CD4-positive, CD25-positive, alpha-beta regulatory T cell (primary cell): ENCODE results near the gene FAM124A. TPM values are rescaled to one million over a fixed set of nuclear protein-coding genes. Genes with fewer than 3 reads are reported as not detected.
A peak's percentile ranks its signal among the peaks of the same experiment; 100 is the strongest.

ENCODE experiments used
- ATAC-seq, 2 donors: fragments of 150-1000 bp; cut with Tn5 transposase; one replicate each; pipeline ENCODE4 v1.10.0; 2021; ENCODE audit warnings: low read depth in 2 of 2, moderate number of reproducible peaks in 2 of 2, moderate library complexity in 1 of 2
- DNase-seq, 3 donors: peaks; one replicate each; pipeline versions ENCODE4 v3.0.0 to v3.0.0-alpha.2; 2012 to 2022; ENCODE audit warnings: mixed read lengths in 1 of 3
- H3K27ac ChIP-seq: one replicate; pipeline ENCODE4 v1.7.0; 2013; ENCODE audit warnings: mild to moderate bottlenecking, low read length; ENCODE audit not compliant: insufficient read depth, poor library complexity, severe bottlenecking
- H3K27me3 ChIP-seq: one replicate; pipeline ENCODE4 v1.7.0; 2013; ENCODE audit warnings: low read length; ENCODE audit not compliant: control insufficient read depth, insufficient read depth
- H3K36me3 ChIP-seq: one replicate; pipeline ENCODE4 v1.7.0; 2013; ENCODE audit warnings: mild to moderate bottlenecking, low read length, moderate library complexity; ENCODE audit not compliant: control insufficient read depth, insufficient read depth
- H3K4me1 ChIP-seq: 2 replicates; pipeline ENCODE4 v1.7.0; 2013; ENCODE audit warnings: mild to moderate bottlenecking, low read length; ENCODE audit not compliant: insufficient read depth, control insufficient read depth, poor library complexity, severe bottlenecking
- H3K4me3 ChIP-seq: one replicate; pipeline ENCODE4 v1.7.0; 2013; ENCODE audit warnings: low read depth, mild to moderate bottlenecking, low read length, moderate library complexity
- H3K9me3 ChIP-seq, 2 experiments: 1 replicate in 1 of 2; 2 replicates in 1 of 2; pipeline ENCODE4 v1.7.0; 2013; ENCODE audit warnings: low read length in 2 of 2, mild to moderate bottlenecking in 1 of 2, moderate library complexity in 1 of 2; ENCODE audit not compliant: control insufficient read depth in 2 of 2
- H3K27ac Mint-ChIP-seq, 3 donors: one replicate each; pipeline ENCODE4 v1.8.0; 2020 to 2022; ENCODE audit warnings: mild to moderate bottlenecking in 3 of 3, mixed read lengths in 3 of 3, moderate library complexity in 2 of 3
- H3K27me3 Mint-ChIP-seq: one replicate; pipeline ENCODE4 v1.8.0; 2022; ENCODE audit warnings: mild to moderate bottlenecking, mixed read lengths
- H3K36me3 Mint-ChIP-seq: one replicate; pipeline ENCODE4 v1.8.0; 2020; ENCODE audit warnings: mixed read lengths
- H3K4me1 Mint-ChIP-seq, 4 donors: one replicate each; pipeline ENCODE4 v1.8.0; 2020 to 2022; ENCODE audit warnings: mixed read lengths in 4 of 4, mild to moderate bottlenecking in 1 of 4
- H3K4me3 Mint-ChIP-seq, 4 donors: one replicate each; pipeline ENCODE4 v1.8.0; 2020 to 2022; ENCODE audit warnings: mild to moderate bottlenecking in 4 of 4, mixed read lengths in 4 of 4, moderate library complexity in 3 of 4
- H3K9me3 Mint-ChIP-seq, 7 donors: one replicate each; pipeline ENCODE4 v1.8.0; 2020 to 2022; ENCODE audit warnings: mixed read lengths in 7 of 7, mild to moderate bottlenecking in 3 of 7, moderate library complexity in 2 of 7
- polyA plus RNA-seq, 4 donors: library from polyadenylated mRNA; unstranded; fragments of 300-500 nt; fragmentation: Illumina TruSeq; gene quantifications; one replicate each; pipeline ENCODE4 v1.2.3, GENCODE V29; 2021
- total RNA-seq: library from RNA; stranded (reverse); gene quantifications from one replicate; pipeline ENCODE4 v1.2.3, GENCODE V29; 2022

Gene FAM124A
- total and polyA plus RNA-seq, 5 donors from 2014 or later = not detected

DNA sequence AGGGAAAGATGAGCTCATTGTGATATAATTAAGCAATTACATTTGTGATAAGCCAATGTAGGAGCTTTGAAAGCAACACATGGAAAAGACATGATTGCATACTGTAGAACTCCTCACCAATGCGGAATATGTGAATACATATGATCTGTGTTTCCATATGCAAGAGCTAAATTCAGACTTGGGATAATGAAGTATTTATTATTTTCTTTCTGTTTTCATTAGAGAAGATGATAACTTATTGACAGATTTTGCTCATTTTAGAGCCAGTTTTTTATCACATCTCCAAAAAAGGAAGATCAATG lies 14.2 kb downstream of the FAM124A start:
- no peak overlapping the region for H3K4me3 ChIP-seq
- H3K36me3 ChIP-seq = no peaks in the 10 kb centered on the region
- no peaks in the 10 kb centered on the region for H3K4me1 ChIP-seq
- no peak overlapping the region for H3K4me3 Mint-ChIP-seq
- H3K27ac Mint-ChIP-seq = no peak overlapping the region
- H3K27me3 Mint-ChIP-seq = peaks cover 34% of the 10 kb centered on the region
- DNase-seq (no peak), ATAC-seq (no peak)
- peaks cover 6% of the 10 kb centered on the region for H3K27me3 ChIP-seq
- no peak overlapping the region for H3K27ac ChIP-seq
- no peaks in the 10 kb centered on the region for H3K4me1 Mint-ChIP-seq
- peaks cover 0 to 2% (median 0%) of the 10 kb centered on the region in 7 donors for H3K9me3 Mint-ChIP-seq
- H3K36me3 Mint-ChIP-seq = no peaks in the 10 kb centered on the region
- no peaks in the 10 kb centered on the region for H3K9me3 ChIP-seq

DNA sequence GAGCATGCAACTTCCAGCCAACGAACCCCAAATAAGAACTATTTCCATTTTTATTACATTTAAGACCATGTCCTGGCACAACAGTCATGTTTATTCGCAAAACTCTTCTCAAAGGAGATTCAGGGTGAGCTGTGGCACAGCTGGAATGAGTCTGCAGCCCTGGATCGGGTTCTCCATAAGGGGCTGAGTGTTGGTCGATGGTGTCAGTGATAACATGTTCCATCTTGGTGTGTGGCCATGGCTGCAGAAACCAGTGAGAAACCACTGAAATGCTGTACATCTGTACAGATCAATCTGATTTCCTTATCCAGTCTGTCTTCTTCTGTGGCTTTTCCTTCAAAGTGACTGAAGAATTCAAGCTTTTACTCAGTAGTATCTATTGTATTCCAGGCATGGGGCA lies 15.2 kb downstream of the FAM124A start:
- H3K36me3 ChIP-seq = no peaks in the 10 kb centered on the region
- peaks cover 34% of the 10 kb centered on the region for H3K27me3 Mint-ChIP-seq
- H3K9me3 ChIP-seq = no peaks in the 10 kb centered on the region
- ATAC-seq (no peak), DNase-seq (no peak)
- H3K27ac Mint-ChIP-seq = no peak overlapping the region
- no peaks in the 10 kb centered on the region for H3K36me3 Mint-ChIP-seq
- peaks cover 3% of the 10 kb centered on the region for H3K27me3 ChIP-seq
- H3K4me3 ChIP-seq = no peak overlapping the region
- peaks cover 0 to 2% (median 0%) of the 10 kb centered on the region in 7 donors for H3K9me3 Mint-ChIP-seq
- no peaks in the 10 kb centered on the region for H3K4me1 ChIP-seq
- no peak overlapping the region for H3K27ac ChIP-seq
- H3K4me3 Mint-ChIP-seq = no peak overlapping the region
- no peaks in the 10 kb centered on the region for H3K4me1 Mint-ChIP-seq

DNA sequence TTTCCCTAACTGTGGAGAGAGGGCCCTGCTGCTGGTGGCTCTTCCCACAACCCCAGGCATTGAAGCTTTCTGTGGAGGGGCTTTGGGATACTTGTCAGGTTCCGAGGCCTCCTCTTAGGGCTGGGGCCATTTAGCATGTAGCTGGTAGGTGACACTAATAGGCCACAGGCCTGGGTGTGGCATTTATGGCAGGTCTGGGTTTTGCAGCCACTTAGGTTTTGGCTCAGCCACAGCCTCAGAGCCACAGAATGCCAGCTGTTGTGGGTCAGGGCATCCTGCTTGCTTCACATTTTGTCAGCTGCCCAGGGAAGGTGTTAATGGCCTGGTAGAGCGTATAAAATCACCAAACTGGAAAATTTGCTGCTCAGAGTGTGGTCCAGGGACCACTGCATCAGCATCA lies 15.7 kb downstream of the FAM124A start:
- Histone ChIP-seq H3K36me3 (no peaks in the 10 kb centered on the region), H3K27ac (no peak overlapping the region), H3K27me3 (peaks cover 3% of the 10 kb centered on the region), H3K9me3 (no peaks in the 10 kb centered on the region), H3K4me1 (no peaks in the 10 kb centered on the region), H3K4me3 (no peak overlapping the region)
- H3K27me3 Mint-ChIP-seq = peaks cover 29% of the 10 kb centered on the region
- H3K36me3 Mint-ChIP-seq = no peaks in the 10 kb centered on the region
- no peak overlapping the region for H3K4me3 Mint-ChIP-seq
- DNase-seq (no peak), ATAC-seq (no peak)
- peaks cover 0 to 2% (median 0%) of the 10 kb centered on the region in 7 donors for H3K9me3 Mint-ChIP-seq
- no peak overlapping the region for H3K27ac Mint-ChIP-seq
- no peaks in the 10 kb centered on the region for H3K4me1 Mint-ChIP-seq

DNA sequence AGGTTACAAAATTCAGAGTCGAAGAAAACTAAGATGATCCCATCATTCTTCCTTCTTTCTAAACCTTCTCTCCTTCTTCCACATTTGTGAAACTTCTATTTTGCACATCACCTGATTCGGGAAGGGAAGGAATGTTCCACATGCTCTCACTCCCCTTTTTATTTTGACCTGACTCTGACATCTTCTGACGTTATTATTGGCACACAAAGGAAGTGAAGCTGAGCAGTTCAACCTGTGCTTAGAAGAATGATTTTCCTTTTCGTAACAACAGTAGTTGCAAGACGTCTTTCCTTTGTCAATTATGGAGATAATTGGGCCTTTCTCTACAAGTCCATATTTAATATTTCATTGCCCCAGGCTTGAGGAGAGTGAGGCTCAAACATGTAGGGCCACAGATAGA lies 18.0 kb downstream of the FAM124A start:
- Mint-ChIP-seq H3K4me1 (no peaks in the 10 kb centered on the region), H3K36me3 (no peaks in the 10 kb centered on the region), H3K27ac (no peak overlapping the region), H3K27me3 (peaks cover 28% of the 10 kb centered on the region), H3K9me3 (peaks cover 0 to 2% (median 0%) of the 10 kb centered on the region in 7 donors), H3K4me3 (no peak overlapping the region)
- no peak overlapping the region for H3K4me3 ChIP-seq
- no peaks in the 10 kb centered on the region for H3K9me3 ChIP-seq
- H3K27ac ChIP-seq = no peak overlapping the region
- ATAC-seq (no peak), DNase-seq (no peak)
- H3K4me1 ChIP-seq = no peaks in the 10 kb centered on the region
- H3K27me3 ChIP-seq = peaks cover 3% of the 10 kb centered on the region
- H3K36me3 ChIP-seq = no peaks in the 10 kb centered on the region

DNA sequence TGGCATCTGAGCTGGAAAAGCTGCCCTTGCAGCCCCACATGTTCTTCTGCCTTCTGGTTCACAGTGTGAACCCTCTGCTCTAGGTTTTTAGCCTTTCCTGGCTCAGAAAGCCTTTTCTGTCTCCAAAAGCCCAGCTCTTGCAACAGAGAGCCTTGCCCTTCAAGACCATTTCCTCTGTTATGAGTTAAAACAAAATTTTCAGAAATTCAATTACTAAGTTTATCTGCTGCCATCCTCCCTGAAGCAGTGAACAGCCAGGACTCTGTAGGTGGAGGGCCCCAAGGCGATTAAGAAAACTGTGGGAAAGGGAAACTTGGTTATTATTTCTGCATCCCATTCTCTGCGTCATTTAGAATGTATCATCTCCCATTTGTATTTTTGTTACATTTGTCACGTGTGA lies 18.8 kb downstream of the FAM124A start:
- H3K27me3 ChIP-seq = peaks cover 3% of the 10 kb centered on the region
- no peak overlapping the region for H3K4me3 ChIP-seq
- H3K9me3 ChIP-seq = no peaks in the 10 kb centered on the region
- H3K36me3 Mint-ChIP-seq = no peaks in the 10 kb centered on the region
- DNase-seq (no peak), ATAC-seq (no peak)
- H3K27me3 Mint-ChIP-seq = peaks cover 25% of the 10 kb centered on the region
- no peak overlapping the region for H3K27ac ChIP-seq
- no peaks in the 10 kb centered on the region for H3K4me1 Mint-ChIP-seq
- no peak overlapping the region for H3K27ac Mint-ChIP-seq
- peaks cover 0 to 2% (median 0%) of the 10 kb centered on the region in 7 donors for H3K9me3 Mint-ChIP-seq
- H3K4me1 ChIP-seq = no peaks in the 10 kb centered on the region
- no peak overlapping the region for H3K4me3 Mint-ChIP-seq
- H3K36me3 ChIP-seq = no peaks in the 10 kb centered on the region

DNA sequence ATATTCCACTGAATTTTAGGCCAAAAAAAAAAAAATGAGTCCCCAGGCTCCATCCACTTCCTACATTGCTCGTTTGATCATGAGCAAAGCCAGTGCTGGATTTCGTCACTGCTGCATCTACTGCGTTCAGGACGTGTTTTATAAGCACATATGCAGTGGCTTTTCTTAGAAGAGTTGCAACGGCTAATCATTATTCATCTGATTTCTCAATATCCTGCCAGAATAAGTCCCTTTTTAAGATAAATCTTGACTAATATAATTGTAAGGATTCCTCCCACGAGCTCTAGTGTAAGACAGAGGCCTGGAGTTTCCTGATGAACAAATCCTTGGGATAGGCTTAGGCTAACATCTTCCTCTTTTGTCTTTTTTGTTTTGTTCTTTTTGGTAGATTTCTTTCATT lies 19.5 kb downstream of the FAM124A start:
- Histone ChIP-seq H3K4me3 (no peak overlapping the region), H3K9me3 (no peaks in the 10 kb centered on the region), H3K27ac (no peak overlapping the region), H3K4me1 (no peaks in the 10 kb centered on the region), H3K27me3 (no peaks in the 10 kb centered on the region), H3K36me3 (no peaks in the 10 kb centered on the region)
- Mint-ChIP-seq H3K4me3 (no peak overlapping the region), H3K4me1 (no peaks in the 10 kb centered on the region), H3K9me3 (peaks cover 0 to 2% (median 0%) of the 10 kb centered on the region in 7 donors), H3K27me3 (peaks cover 23% of the 10 kb centered on the region), H3K27ac (peak overlapping the region in 1 of 3 donors; percentile 52), H3K36me3 (no peaks in the 10 kb centered on the region)
- no peak for ATAC-seq
- DNase-seq = no peak

DNA sequence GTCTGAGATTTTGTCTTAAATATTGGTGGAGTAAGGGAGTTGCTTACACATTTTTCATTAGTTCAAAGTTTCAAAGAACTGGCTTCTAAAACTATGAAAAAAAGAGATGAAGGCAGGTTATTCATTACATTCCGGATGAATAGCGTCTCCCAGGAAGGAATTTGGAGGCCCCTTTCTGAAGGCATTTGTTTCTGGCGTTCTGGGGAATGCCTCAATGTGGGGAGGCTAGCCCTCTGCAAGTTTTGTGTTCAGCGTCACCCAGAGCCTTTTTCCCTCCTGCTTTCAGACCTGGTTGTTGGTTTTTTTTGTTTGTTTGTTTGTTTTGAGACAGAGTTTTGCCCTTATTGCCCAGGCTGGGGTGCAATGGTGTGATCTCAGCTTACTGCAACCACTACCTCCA lies 21.0 kb downstream of the FAM124A start:
- no peak for ATAC-seq
- H3K27ac ChIP-seq = no peak overlapping the region

DNA sequence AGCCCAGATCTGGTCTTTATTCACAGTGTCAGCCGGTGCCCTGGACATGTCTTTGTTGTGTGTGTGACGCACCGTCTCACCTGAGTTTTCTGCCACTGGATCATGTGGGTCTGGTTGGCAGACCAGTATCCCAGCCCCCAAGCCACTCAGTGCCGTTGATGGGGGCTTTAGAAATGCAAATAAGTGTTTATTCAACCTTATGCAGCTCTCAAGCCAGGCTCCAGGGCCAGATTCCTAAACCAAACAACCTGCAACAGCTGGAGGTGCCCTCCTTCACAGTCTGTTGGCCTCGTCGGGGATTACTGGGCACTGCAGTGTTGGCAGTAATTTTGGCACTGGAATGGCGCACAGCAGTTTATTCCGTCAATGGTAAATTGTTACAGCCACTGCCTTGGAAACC lies 21.6 kb downstream of the FAM124A start:
- no peaks in the 10 kb centered on the region for H3K9me3 Mint-ChIP-seq
- ATAC-seq (no peak), DNase-seq (no peak)

More for the DNA sequence above, 21.0 kb downstream of the FAM124A start:
- no peak overlapping the region for H3K4me3 ChIP-seq
- no peak for DNase-seq
- no peaks in the 10 kb centered on the region for H3K4me1 Mint-ChIP-seq
- no peaks in the 10 kb centered on the region for H3K4me1 ChIP-seq
- peaks cover 23% of the 10 kb centered on the region for H3K27me3 Mint-ChIP-seq
- no peaks in the 10 kb centered on the region for H3K36me3 Mint-ChIP-seq
- H3K27me3 ChIP-seq = no peaks in the 10 kb centered on the region
- H3K9me3 Mint-ChIP-seq = peaks cover 0 to 2% (median 0%) of the 10 kb centered on the region in 7 donors
- no peaks in the 10 kb centered on the region for H3K36me3 ChIP-seq
- H3K4me3 Mint-ChIP-seq = no peak overlapping the region
- no peak overlapping the region for H3K27ac Mint-ChIP-seq
- no peaks in the 10 kb centered on the region for H3K9me3 ChIP-seq

More for the DNA sequence above, 21.6 kb downstream of the FAM124A start:
- H3K36me3 ChIP-seq = no peaks in the 10 kb centered on the region
- Mint-ChIP-seq H3K27me3 (peaks cover 20% of the 10 kb centered on the region), H3K4me3 (no peak overlapping the region), H3K36me3 (no peaks in the 10 kb centered on the region), H3K27ac (no peak overlapping the region), H3K4me1 (no peaks in the 10 kb centered on the region)
- H3K27ac ChIP-seq = no peak overlapping the region
- no peaks in the 10 kb centered on the region for H3K4me1 ChIP-seq
- H3K27me3 ChIP-seq = no peaks in the 10 kb centered on the region
- H3K9me3 ChIP-seq = no peaks in the 10 kb centered on the region
- H3K4me3 ChIP-seq = no peak overlapping the region
